ENCODE results near the gene TRIM65.
"Not testable (repeated sequence)": the region's sequence is repeated elsewhere in the genome, so short reads cannot be mapped to it uniquely, and the experiment has no call there.

TRIM65 gene

GRCh38 chr17:75856062-75856756 lies 40.5 kb downstream of the TRIM65 start:
- in situ Hi-C loops (cut with HindIII; ENCODE audit: low pct_unique_long_range_greater_than_20kb, low sequenced_read_pairs) = no loop called here
- TF ChIP-seq JUND (IDR thresholded peaks at IDR 0.05; ENCODE audit: low read depth) = no peak
- no peak for DNase-seq (ENCODE audit: low read depth in 1 of 2, low spot score in 1 of 2)

- in situ Hi-C loops (cut with HindIII; ENCODE audit: low pct_unique_long_range_greater_than_20kb, low sequenced_read_pairs) = no loop called here
- DNase-seq (ENCODE audit: low read depth in 1 of 2, low spot score in 1 of 2) = peak; percentile 99 to 100
- no peak for TF ChIP-seq JUND (IDR thresholded peaks at IDR 0.05; ENCODE audit: low read depth)
Measured at GRCh38 chr17:75855310-75856061, 41.3 kb downstream of the TRIM65 start, which contains the start of gene WBP2. Gene WBP2, minus strand, starts transcription at chr17:75855335. Its CDS starts 38 bp downstream, at chr17:75855297.

GRCh38 chr17:75854881-75855309 lies 41.9 kb downstream of the TRIM65 start:
- TF ChIP-seq JUND (IDR thresholded peaks at IDR 0.05; ENCODE audit: low read depth) = no peak
- DNase-seq (ENCODE audit: low read depth in 1 of 2, low spot score in 1 of 2) = no peak
- in situ Hi-C loops (cut with HindIII; ENCODE audit: low pct_unique_long_range_greater_than_20kb, low sequenced_read_pairs) = no loop called here

DNA sequence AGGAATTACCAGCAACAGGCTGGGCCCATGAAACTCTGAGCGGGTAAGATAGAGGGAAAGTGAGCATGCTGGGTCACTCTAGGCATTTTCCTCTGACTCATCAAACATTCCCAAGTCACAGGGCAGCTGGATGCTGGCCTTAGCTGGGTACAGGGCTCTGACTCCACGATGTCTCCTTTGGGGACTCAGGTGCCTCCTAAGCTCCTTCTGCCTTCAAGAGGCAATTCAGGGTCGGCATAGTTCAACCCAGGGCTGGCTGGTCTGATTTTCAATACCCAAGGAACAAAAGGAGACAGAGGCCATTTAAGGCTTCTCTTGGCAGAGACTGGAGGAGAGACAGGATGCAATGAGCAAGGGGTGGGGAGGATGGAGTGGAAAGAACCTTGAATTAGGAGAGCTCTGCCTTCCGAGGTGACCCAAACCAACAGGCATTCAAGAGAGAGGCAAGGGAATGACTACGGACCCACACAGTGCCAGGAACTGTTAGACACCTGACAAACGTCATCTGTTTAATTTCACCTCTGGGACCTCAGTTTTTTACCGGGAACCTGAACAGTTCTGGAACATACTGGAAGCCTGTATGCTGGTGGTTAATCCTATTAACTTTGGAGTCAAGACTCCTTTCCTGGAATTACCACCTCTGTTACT lies 42.5 kb downstream of the TRIM65 start:
- no peak for DNase-seq (ENCODE audit: low read depth in 1 of 2, low spot score in 1 of 2)
- TF ChIP-seq JUND (IDR thresholded peaks at IDR 0.05; ENCODE audit: low read depth) = no peak
- in situ Hi-C loops (cut with HindIII; ENCODE audit: low pct_unique_long_range_greater_than_20kb, low sequenced_read_pairs) = no loop called here

DNA sequence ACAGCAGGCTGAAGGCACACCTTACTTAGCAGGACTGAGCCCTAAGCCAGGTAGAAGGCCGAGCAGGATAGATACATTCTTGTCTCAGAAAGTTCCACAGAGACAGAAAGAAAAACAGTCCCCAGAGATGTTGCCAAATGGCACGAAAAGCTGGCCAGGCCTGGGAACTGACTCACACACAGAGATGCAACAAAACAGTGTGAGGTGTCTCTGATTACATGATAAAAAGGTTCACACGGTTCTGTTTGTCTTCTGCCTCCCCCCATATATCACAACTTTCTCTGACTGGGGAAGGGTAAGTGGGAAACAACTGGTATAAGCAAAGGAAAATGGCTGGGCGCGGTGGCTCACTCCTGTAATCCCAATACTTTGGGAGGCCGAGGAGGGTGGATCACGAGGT lies 43.3 kb downstream of the TRIM65 start:
- TF ChIP-seq JUND (IDR thresholded peaks at IDR 0.05; ENCODE audit: low read depth) = no peak
- in situ Hi-C loops (cut with HindIII; ENCODE audit: low pct_unique_long_range_greater_than_20kb, low sequenced_read_pairs) = no loop called here
- no peak for DNase-seq (ENCODE audit: low read depth in 1 of 2, low spot score in 1 of 2)

GRCh38 chr17:75851693-75851991 lies 45.1 kb downstream of the TRIM65 start:
- DNase-seq (ENCODE audit: low read depth in 1 of 2, low spot score in 1 of 2); in situ Hi-C loops (cut with HindIII; ENCODE audit: low pct_unique_long_range_greater_than_20kb, low sequenced_read_pairs): not testable (repeated sequence)

DNA sequence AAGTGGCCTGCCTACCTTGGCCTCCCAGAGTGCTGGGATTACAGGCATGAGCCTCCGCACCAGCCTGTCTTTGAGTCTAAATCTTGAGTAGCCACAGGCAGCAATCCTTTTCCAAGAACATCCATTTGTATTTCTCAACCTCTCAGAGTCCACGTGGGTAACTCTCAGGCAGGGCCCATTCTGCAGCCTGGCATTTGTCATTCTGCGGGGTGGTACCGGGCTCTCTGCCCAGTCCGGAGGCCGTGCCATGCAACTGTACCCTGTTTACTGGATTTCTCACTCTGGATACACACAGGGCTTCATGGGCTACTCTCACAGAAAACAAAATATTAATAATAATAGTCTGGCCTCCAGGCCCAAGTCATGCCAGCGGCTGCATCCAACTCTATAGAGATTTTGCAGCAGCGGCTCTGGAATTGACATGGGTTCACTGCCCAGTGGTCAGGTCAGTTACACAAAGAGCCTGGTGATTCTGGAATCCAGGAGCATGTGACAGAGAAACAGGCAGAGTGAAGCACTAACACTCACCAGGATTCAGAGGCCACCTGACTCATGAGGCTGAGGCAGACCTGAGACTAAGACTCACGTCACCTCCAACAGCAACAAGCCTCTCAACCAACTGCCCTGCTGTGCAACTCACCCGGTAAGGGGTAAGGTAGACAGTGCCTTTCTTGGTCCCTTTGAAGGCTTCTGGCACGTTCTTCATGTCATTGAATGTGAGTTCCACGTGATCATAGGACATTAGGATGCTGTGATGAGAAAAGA lies 45.6 kb downstream of the TRIM65 start:
- DNase-seq (ENCODE audit: low read depth in 1 of 2, low spot score in 1 of 2) = no peak
- TF ChIP-seq JUND (IDR thresholded peaks at IDR 0.05; ENCODE audit: low read depth) = no peak
- in situ Hi-C loops (cut with HindIII; ENCODE audit: low pct_unique_long_range_greater_than_20kb, low sequenced_read_pairs) = no loop called here

- in situ Hi-C loops (cut with HindIII; ENCODE audit: low pct_unique_long_range_greater_than_20kb, low sequenced_read_pairs) = no loop called here
- DNase-seq (ENCODE audit: low read depth in 1 of 2, low spot score in 1 of 2) = no peak
- no peak for TF ChIP-seq JUND (IDR thresholded peaks at IDR 0.05; ENCODE audit: low read depth)
Measured at GRCh38 chr17:75849724-75850123, 47.0 kb downstream of the TRIM65 start.

DNA sequence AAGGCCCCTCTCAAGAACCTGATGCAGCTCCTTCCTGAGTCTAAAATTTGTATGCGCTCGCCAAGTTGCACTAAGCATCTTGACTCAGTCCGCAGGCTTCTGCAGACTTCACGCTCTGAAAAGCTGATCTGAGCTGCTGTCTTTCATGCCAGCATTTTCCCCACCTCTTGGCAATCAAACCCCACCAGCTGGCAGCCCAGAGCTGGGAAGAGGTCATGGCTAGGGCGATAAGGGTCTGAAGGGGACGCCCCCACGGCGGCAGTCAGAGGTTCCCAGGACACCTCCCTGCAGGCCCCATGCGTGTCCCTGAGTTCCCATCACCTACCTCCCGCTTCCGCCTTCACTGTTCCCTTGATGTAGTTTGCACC lies 47.5 kb downstream of the TRIM65 start:
- no peak for DNase-seq (ENCODE audit: low read depth in 1 of 2, low spot score in 1 of 2)
- in situ Hi-C loops (cut with HindIII; ENCODE audit: low pct_unique_long_range_greater_than_20kb, low sequenced_read_pairs) = no loop called here
- no peak for TF ChIP-seq JUND (IDR thresholded peaks at IDR 0.05; ENCODE audit: low read depth)

DNA sequence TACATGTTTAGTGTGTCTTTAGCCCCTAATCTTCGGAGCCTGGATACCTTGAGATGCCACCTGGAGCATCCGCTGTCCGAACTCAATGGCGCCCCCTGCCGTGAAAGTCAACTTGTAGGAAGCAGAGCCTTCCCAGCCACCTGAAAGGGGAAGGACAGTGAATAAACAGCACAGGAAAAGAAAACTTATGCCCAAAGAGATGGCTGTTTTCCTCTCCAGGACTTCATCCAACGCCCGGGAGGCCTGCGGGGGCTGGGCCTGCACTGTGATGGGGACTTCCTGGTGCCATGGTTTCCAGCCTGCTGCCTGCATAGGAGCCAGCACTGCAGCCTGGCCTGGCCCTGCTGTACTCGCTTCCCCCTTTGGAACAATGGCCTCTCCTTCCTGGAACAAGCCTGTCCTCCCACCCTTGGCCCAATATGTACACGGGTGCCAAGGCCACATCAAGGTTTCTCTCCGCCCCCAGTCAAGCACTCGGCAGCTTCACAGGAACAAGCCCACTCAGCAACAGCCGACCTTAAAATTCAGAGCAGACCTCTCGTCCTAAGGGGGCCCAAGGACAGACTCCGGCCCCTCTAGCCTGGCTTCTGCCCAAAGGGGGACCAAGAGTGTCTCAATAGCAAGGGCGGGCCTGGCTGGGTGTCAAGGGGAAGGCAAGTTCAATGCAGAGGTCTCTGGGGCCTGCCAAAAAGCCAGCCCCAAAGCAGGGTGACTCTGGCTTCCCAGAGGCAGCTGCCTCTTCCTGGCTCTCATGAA lies 48.0 kb downstream of the TRIM65 start:
- no peak for TF ChIP-seq JUND (IDR thresholded peaks at IDR 0.05; ENCODE audit: low read depth)
- peak in 1 of 2 experiments; percentile 85 for DNase-seq (ENCODE audit: low read depth in 1 of 2, low spot score in 1 of 2)
- in situ Hi-C loops (cut with HindIII; ENCODE audit: low pct_unique_long_range_greater_than_20kb, low sequenced_read_pairs) = no loop called here

DNA sequence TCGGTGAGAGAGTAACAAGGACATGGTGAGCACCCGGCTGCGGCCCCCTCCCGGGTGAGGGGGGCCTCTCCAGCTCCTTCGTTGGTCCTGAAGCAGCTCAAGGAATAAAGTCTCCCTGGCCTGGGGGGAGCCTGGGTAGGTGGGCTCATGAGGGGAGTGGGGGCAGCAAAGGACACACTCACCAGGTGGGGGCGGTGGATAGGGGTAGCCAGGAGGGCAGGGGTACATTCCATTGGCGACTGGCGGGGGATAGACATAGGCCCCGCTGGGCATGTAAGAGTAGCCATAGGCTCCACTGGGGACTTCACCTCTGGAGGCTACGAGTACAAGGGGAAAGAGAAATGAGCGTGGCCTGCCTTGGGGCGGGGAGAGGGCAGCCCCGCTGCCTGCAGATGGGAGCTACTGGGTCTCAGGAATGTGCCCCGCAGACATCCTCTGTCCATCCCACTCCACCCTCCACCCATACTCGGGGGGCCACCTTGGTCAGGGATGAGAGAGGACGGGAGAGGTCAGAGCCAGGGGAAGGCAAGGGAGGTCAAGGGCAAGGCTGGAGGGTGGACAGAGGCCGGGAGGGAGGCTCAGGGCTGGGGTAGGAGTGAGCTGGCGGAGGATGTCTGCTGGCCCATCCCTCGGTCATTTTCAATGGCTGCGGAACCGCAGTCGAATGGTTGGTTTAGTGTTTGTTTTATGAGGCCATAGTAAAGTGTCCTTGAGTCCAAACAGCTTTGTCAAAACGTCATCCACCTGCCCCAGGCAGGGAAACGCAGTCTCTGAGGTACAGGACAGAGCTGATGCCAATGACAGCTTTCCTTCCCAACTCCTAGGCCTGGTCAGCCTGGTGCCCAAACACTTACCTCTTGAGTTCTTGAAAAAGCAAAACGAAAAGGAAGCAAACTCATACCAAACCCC lies 48.9 kb downstream of the TRIM65 start:
- TF ChIP-seq JUND (IDR thresholded peaks at IDR 0.05; ENCODE audit: low read depth) = no peak

More for the DNA sequence above, 48.9 kb downstream of the TRIM65 start:
- in situ Hi-C loops (cut with HindIII; ENCODE audit: low pct_unique_long_range_greater_than_20kb, low sequenced_read_pairs) = no loop called here
- DNase-seq (ENCODE audit: low read depth in 1 of 2, low spot score in 1 of 2) = no peak

Data from T47D (cell line).